Measurements from ENCODE around the gene ZNF700. TPM values are rescaled to one million over a fixed set of nuclear protein-coding genes. Genes with fewer than 3 reads are reported as not detected.

Gene ZNF700
- total and polyA plus RNA-seq, 9 of the 15 experiments (the other 6 are each of a cell fraction or from before 2014, with no cell fraction given): 10.3 to 24.7 (median 14.1) TPM

- TF ChIP-seq RBM14 (IDR thresholded peaks at IDR 0.05; ENCODE audit: borderline replicate concordance, insufficient read depth, low read depth, low read length) (no peak), ZNF75A (CRISPR knock-in tag; IDR thresholded peaks at IDR 0.05) (peak; percentile 90), XRCC4 (IDR thresholded peaks at IDR 0.05; ENCODE audit: extremely low read depth, insufficient read depth, insufficient read length) (no peak), SNAPC5 (CRISPR knock-in tag; IDR thresholded peaks at IDR 0.05) (no peak), ATF7 (IDR thresholded peaks at IDR 0.05) (no peak), HMBOX1 (IDR thresholded peaks at IDR 0.05) (no peak), TEAD2 (tag; IDR thresholded peaks at IDR 0.05) (no peak), POLR2B (IDR thresholded peaks at IDR 0.05; ENCODE audit: low read depth, partially characterized antibody) (no peak), TCF7 (IDR thresholded peaks at IDR 0.05; ENCODE audit: borderline replicate concordance) (no peak), FOXK2 (conservative IDR thresholded peaks at IDR 0.05 in 1 of 2, IDR thresholded peaks at IDR 0.05 in 1 of 2; ENCODE audit: low read depth in 2 of 2) (no peak), MYC (IDR thresholded peaks at IDR 0.05; ENCODE audit: low read depth, low read length) (no peak), MYC (CRISPR knock-in tag; IDR thresholded peaks at IDR 0.05; ENCODE audit: borderline replicate concordance, low read depth) (no peak), THAP12 (CRISPR knock-in tag; IDR thresholded peaks at IDR 0.05) (no peak), E2F3 (CRISPR knock-in tag; IDR thresholded peaks at IDR 0.05) (no peak)
Observed at GRCh38 chr19:11979527-11979926, 54.6 kb downstream of the ZNF700 start (continued).
